Body of pancreas (tissue), 4 donors: Measurements from ENCODE around the gene DYSF.

ENCODE experiments used
- CTCF ChIP-seq, 7 experiments: fragments of 450-650 bp in 4 of 7; fragments of 200-600 bp in 3 of 7; sonication (generic) in 3 of 7; IDR thresholded peaks; one replicate each; pipeline ENCODE4 v1.5.1; 2016 to 2019; ENCODE audit warnings: antibody characterized with exemption in 7 of 7
- POLR2A ChIP-seq, 3 donors: fragments of 450-650 bp; IDR thresholded peaks; one replicate each; pipeline ENCODE4 v1.6.1; 2016; ENCODE audit warnings: antibody characterized with exemption in 3 of 3, mild to moderate bottlenecking in 2 of 3

- TF ChIP-seq CTCF (IDR thresholded peaks at IDR 0.05) (no peak), POLR2A (IDR thresholded peaks at IDR 0.05) (no peak)
Observed at GRCh38 chr2:71457123-71457915, 4.0 kb downstream of the DYSF start.
